Right lobe of liver (tissue), 4 donors: ENCODE measurements around the gene RCOR1.

ENCODE experiments used
- POLR2A ChIP-seq: fragments of 450-650 bp; IDR thresholded peaks from one replicate; pipeline ENCODE4 v1.6.1; 2017; ENCODE audit warnings: antibody characterized with exemption, mild to moderate bottlenecking
- TF ChIP-seq, protein P1 (sequence below), 4 donors: fragments of 200-600 bp in 3 of 4; fragments of 450-650 bp in 1 of 4; IDR thresholded peaks; one replicate each; pipeline versions ENCODE4 v1.5.1 to v1.8.0; 2016 to 2022; ENCODE audit warnings: antibody characterized with exemption in 4 of 4, mild to moderate bottlenecking in 2 of 4
- donor health status: DM: no; HTN: no; CAD: no.
- donor health status: DM: no; HTN: no; CAD: no.
- donor health status: DM: no; HTN: yes; CAD: no.

DNA sequence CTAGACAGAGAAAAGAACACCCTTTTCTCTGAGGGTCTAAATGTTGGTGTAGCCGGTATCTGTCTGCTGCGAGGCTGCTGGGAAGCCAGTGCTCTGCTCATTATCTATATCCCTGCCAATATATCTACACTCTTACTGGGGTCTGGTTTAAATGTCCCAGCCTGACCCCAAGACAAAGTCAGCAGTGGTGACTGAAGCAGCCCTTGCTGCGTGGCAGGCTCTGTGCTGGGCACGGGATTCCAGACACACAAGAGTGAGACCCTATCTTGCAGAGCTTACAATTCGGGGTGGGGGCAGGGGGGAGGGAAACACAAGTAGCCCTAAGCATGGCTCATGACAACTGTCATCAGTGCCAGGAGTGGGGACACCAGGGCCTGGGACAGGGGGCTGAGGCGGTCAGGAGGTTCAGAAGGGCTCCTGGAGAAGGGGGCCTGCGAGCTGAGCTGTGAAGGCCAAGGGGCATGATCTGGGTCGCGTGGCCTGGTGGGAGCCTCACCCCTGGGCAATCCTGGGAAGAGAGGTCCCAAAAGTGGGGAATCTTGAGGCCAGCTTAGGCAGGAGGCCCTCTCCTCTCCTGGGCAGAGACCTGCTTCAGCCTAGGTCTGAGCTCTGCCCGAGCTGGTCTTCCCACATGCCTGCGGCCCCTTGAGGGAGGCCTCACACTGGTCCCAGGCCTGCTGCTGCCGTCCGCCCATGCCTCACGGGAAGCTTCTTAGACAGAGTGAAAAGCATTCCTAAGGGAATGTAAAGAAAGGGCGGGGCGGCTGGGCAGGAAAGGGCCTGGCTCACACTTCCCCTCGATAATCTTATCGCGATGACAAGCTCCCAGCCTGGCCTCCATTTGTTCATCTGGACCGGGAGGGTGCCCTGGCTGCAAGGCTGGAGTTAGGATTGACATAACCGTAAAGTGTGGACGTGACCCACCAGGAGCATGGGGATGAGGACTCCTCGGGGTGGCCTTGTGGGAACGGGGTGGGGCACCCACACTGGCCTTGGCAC is 7.3 kb upstream of the RCOR1 start:
- TF ChIP-seq, protein P1, sequence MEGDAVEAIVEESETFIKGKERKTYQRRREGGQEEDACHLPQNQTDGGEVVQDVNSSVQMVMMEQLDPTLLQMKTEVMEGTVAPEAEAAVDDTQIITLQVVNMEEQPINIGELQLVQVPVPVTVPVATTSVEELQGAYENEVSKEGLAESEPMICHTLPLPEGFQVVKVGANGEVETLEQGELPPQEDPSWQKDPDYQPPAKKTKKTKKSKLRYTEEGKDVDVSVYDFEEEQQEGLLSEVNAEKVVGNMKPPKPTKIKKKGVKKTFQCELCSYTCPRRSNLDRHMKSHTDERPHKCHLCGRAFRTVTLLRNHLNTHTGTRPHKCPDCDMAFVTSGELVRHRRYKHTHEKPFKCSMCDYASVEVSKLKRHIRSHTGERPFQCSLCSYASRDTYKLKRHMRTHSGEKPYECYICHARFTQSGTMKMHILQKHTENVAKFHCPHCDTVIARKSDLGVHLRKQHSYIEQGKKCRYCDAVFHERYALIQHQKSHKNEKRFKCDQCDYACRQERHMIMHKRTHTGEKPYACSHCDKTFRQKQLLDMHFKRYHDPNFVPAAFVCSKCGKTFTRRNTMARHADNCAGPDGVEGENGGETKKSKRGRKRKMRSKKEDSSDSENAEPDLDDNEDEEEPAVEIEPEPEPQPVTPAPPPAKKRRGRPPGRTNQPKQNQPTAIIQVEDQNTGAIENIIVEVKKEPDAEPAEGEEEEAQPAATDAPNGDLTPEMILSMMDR (IDR thresholded peaks at IDR 0.05) = no peak
- TF ChIP-seq POLR2A = no peak
